ENCODE results near the gene RAET1L. TPM values are rescaled to one million over a fixed set of nuclear protein-coding genes. Genes with fewer than 3 reads are reported as not detected.

The RAET1L gene
- total and polyA plus RNA-seq, 2 donors (not counting 1 experiment from before 2014, with no cell fraction given) = not detected

DNA sequence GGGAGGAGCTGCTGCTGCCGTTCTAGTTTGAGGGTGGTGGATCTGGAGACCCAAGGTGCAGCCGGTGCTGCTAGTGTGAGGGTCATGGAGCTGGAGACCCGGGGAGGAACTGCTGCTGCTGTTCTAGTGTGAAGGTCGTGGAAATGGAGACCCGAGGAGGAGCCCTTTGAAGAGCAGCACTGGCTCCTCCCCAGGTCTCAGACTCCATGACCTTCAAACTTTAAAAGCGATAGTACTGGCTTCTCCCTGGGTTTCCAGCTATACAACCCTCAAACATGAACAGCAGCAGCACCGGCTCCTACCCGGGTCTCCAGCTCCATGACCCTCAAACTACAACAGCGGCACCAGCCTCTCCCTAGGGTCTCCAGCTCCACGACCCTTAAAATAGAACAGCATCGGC, 28.1 kb upstream of the RAET1L start:
- no peaks in the 10 kb centered on the region for H3K9me3 Mint-ChIP-seq (ENCODE audit: insufficient read depth)
- H3K36me3 ChIP-seq (replicated peaks in 1 of 2; ENCODE audit: control extremely low read depth in 1 of 2, control insufficient read depth in 1 of 2, extremely low read depth in 1 of 2, insufficient read depth in 2 of 2, low read length in 1 of 2) = no peaks in the 10 kb centered on the region
- H3K4me1 ChIP-seq (ENCODE audit: control insufficient read depth in 2 of 2, insufficient read depth in 2 of 2, low read length in 2 of 2) = no peaks in the 10 kb centered on the region
- intact Hi-C loops (cut with micrococcal nuclease) = no loop called here
- no peak overlapping the region for H3K4me3 Mint-ChIP-seq
- DNase-seq (no peak), ATAC-seq (ENCODE audit: low read depth) (no peak)
- ChIA-PET POLR2A (no interaction called here), CTCF (interaction anchor here (0.6 to 1.0 kb wide), 3 partner anchors 16 to 37 kb away, joined by 3 to 4 read pairs (median 3); partner anchors contain the start of gene ULBP3)
- H3K27me3 Mint-ChIP-seq = peaks cover 67% of the 10 kb centered on the region
- no peak overlapping the region for H3K9ac ChIP-seq (ENCODE audit: low read length)
- no peak overlapping the region for H3K4me3 ChIP-seq (ENCODE audit: control extremely low read depth in 1 of 5, extremely low read depth in 1 of 5, insufficient read depth in 1 of 5, low read depth in 2 of 5, low read length in 4 of 5)
- 88% methylated on average over 10 of the region's 11 CpGs for WGBS (ENCODE audit: insufficient coverage)
- H3K4me2 ChIP-seq (replicated peaks; ENCODE audit: low read depth, low read length, poor library complexity, severe bottlenecking) = no peak overlapping the region
- H3K27me3 ChIP-seq (replicated peaks in 1 of 4; ENCODE audit: control extremely low read depth in 1 of 4, control insufficient read depth in 3 of 4, insufficient read depth in 4 of 4, low read length in 3 of 4) = peaks cover 0 to 38% (median 5%) of the 10 kb centered on the region in 4 experiments
- no peaks in the 10 kb centered on the region for H4K20me1 ChIP-seq (ENCODE audit: control insufficient read depth, insufficient read depth, low read length, poor library complexity, severe bottlenecking)
- no peak overlapping the region for H3K27ac ChIP-seq (ENCODE audit: low read length in 2 of 2)
- no peaks in the 10 kb centered on the region for H3K79me2 ChIP-seq (ENCODE audit: control insufficient read depth, insufficient read depth, low read length)
- H3K4me1 Mint-ChIP-seq = no peaks in the 10 kb centered on the region
- peaks cover 0 to 5% (median 0%) of the 10 kb centered on the region in 3 donors for H3K9me3 ChIP-seq (ENCODE audit: control extremely low read depth in 1 of 3, control insufficient read depth in 2 of 3, insufficient read depth in 1 of 3, low read length in 2 of 3)
- no peak overlapping the region for H3K27ac Mint-ChIP-seq
- no peak for TF ChIP-seq EZH2 (IDR thresholded peaks at IDR 0.05; ENCODE audit: borderline replicate concordance, insufficient read depth, low read depth, low read length, poor library complexity, severe bottlenecking)
- TF ChIP-seq, protein P1, sequence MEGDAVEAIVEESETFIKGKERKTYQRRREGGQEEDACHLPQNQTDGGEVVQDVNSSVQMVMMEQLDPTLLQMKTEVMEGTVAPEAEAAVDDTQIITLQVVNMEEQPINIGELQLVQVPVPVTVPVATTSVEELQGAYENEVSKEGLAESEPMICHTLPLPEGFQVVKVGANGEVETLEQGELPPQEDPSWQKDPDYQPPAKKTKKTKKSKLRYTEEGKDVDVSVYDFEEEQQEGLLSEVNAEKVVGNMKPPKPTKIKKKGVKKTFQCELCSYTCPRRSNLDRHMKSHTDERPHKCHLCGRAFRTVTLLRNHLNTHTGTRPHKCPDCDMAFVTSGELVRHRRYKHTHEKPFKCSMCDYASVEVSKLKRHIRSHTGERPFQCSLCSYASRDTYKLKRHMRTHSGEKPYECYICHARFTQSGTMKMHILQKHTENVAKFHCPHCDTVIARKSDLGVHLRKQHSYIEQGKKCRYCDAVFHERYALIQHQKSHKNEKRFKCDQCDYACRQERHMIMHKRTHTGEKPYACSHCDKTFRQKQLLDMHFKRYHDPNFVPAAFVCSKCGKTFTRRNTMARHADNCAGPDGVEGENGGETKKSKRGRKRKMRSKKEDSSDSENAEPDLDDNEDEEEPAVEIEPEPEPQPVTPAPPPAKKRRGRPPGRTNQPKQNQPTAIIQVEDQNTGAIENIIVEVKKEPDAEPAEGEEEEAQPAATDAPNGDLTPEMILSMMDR (IDR thresholded peaks at IDR 0.05) = no peak
- H2AFZ ChIP-seq (ENCODE audit: insufficient read depth, low read depth, low read length, poor library complexity, severe bottlenecking) = no peak overlapping the region

DNA sequence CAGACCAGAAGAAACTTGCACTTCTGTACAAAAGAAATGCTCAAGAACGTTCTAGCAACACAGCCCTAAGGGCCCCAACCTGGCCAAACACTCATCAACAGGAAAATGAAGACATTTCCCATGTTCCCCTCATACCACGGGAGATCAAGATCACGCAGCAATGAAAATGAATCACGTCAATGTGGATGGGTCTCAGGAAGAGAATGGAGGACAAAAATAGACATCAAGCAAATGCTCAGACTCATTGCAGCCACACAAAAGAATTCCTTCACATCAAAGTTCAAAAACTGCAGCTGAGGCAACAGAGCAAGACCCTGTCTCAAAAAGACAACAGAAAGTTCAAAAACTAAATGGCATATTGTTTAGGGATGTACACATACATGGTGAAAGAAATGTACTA, 25.5 kb upstream of the RAET1L start:
- no peaks in the 10 kb centered on the region for H4K20me1 ChIP-seq (ENCODE audit: control insufficient read depth, insufficient read depth, low read length, poor library complexity, severe bottlenecking)
- POLR2A ChIA-PET = no interaction called here
- H3K9ac ChIP-seq (ENCODE audit: low read length) = no peak overlapping the region
- no CpG with 5 or more reads among the region's 4 CpGs for WGBS (ENCODE audit: insufficient coverage)
- H3K4me1 ChIP-seq (ENCODE audit: control insufficient read depth in 2 of 2, insufficient read depth in 2 of 2, low read length in 2 of 2) = no peaks in the 10 kb centered on the region
- H3K9me3 ChIP-seq (ENCODE audit: control extremely low read depth in 1 of 3, control insufficient read depth in 2 of 3, insufficient read depth in 1 of 3, low read length in 2 of 3) = peaks cover 0 to 5% (median 0%) of the 10 kb centered on the region in 3 donors
- Mint-ChIP-seq H3K9me3 (ENCODE audit: insufficient read depth) (no peaks in the 10 kb centered on the region), H3K4me3 (no peak overlapping the region), H3K27me3 (peaks cover 71% of the 10 kb centered on the region), H3K4me1 (no peaks in the 10 kb centered on the region), H3K27ac (no peak overlapping the region)
- H3K4me3 ChIP-seq (ENCODE audit: control extremely low read depth in 1 of 5, extremely low read depth in 1 of 5, insufficient read depth in 1 of 5, low read depth in 2 of 5, low read length in 4 of 5) = no peak overlapping the region
- DNase-seq (no peak), ATAC-seq (ENCODE audit: low read depth) (no peak)
- no peak overlapping the region for H3K27ac ChIP-seq (ENCODE audit: low read length in 2 of 2)
- H3K4me2 ChIP-seq (replicated peaks; ENCODE audit: low read depth, low read length, poor library complexity, severe bottlenecking) = no peak overlapping the region
- no peaks in the 10 kb centered on the region for H3K36me3 ChIP-seq (replicated peaks in 1 of 2; ENCODE audit: control extremely low read depth in 1 of 2, control insufficient read depth in 1 of 2, extremely low read depth in 1 of 2, insufficient read depth in 2 of 2, low read length in 1 of 2)
- TF ChIP-seq, protein P1 (IDR thresholded peaks at IDR 0.05) = no peak
- no peak for TF ChIP-seq EZH2 (IDR thresholded peaks at IDR 0.05; ENCODE audit: borderline replicate concordance, insufficient read depth, low read depth, low read length, poor library complexity, severe bottlenecking)
- H3K27me3 ChIP-seq (replicated peaks in 1 of 4; ENCODE audit: control extremely low read depth in 1 of 4, control insufficient read depth in 3 of 4, insufficient read depth in 4 of 4, low read length in 3 of 4) = peaks cover 0 to 39% (median 9%) of the 10 kb centered on the region in 4 experiments
- H2AFZ ChIP-seq (ENCODE audit: insufficient read depth, low read depth, low read length, poor library complexity, severe bottlenecking) = no peak overlapping the region
- H3K79me2 ChIP-seq (ENCODE audit: control insufficient read depth, insufficient read depth, low read length) = no peaks in the 10 kb centered on the region
- intact Hi-C loops (cut with micrococcal nuclease) = no loop called here
- CTCF ChIA-PET = no interaction called here

All from B cell (primary cell).